GM19468 (cell line): ENCODE measurements around the gene CBFA2T2.
"Not testable (repeated sequence)": the region's sequence is repeated elsewhere in the genome, so short reads cannot be mapped to it uniquely, and the experiment has no call there.

Experiments used
- ATAC-seq: cut with Tn5 transposase; IDR thresholded peaks from one replicate; pipeline ENCODE4 v1.9.1; 2021; ENCODE audit warnings: mild to moderate bottlenecking, moderate library complexity, moderate number of reproducible peaks; ENCODE audit not compliant: unreplicated experiment; ENCODE audit errors: extremely low read depth

Gene CBFA2T2

DNA sequence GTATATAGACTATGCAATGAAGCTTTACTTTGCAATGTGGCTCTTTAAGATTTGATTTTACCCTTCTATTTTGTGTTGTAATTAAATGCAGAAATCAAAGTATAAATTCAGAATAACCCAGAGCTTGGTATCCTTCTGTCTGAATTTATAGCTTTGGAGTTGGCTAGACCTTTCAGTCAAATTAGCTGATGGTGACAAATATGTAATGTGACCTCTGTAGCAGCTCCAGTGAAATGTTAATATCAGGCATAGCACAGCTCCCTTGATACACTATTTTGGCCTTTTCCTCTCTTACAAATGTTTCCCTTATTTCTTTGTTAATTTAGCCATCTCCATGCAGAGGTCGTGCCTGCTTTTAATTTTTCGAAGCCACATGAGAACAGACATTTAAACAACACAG is 11.1 kb downstream of the CBFA2T2 start:
- no peak for ATAC-seq

DNA sequence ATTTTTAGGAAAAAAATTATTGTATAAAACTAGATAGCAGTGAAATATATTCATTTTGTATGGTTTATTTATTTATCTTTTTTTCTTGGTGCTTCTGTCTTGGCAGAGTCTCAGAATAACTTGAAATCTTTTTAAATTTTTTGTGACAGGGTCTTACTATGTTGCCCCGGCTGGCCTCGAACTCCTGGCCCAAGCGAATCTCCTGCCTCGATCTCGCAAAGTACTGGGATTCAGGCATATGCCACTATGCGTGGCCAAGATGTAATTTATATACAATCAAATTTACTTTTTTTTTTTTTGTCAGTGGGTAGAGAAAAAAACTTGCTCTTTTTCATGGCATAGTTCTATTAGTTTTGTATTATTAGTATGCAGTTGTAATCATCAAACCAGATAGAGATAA is 13.7 kb downstream of the CBFA2T2 start:
- ATAC-seq, result no peak

DNA sequence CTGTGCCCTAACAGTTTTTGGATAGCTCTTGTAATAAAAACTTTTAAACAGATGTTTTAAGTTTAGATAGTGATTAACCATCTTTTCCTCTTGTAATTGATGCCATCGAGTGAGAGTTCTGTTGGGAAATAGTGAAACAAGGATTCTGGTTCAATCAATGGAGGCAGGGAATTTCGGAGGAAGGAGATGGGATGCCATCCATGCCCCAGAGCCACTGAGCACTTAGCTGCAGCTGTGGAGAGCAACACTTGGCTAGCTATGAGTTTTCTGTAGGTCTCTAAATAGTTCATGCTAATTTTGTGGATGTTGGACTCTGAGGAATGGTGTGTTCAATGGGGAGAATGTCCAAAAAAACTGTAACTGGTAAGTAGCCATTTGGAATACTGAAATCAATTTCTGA is 16.7 kb downstream of the CBFA2T2 start:
- no peak for ATAC-seq

GRCh38 chr20:33507461-33507860 is 17.6 kb downstream of the CBFA2T2 start:
- ATAC-seq, result no peak

DNA sequence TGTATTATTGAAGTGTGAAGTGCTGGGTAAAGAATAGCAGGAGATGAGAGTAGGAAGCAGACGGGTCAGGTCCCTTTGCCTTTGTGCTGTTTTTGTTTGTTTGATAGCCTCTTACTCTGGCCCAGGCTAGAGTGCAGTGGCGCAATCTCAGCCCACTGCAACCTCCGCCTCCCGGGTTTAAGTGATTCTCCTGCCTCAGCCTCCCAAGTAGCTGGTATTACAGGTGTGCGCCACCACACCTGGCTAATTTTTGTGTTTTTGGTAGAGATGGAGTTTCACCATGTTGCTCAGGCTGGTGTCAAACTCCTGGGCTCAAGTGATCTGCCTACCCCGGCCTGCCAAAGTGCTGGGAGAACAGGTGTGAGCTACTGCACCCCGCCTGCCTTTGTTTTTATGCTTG is 18.1 kb downstream of the CBFA2T2 start:
- not testable (repeated sequence) for ATAC-seq

DNA sequence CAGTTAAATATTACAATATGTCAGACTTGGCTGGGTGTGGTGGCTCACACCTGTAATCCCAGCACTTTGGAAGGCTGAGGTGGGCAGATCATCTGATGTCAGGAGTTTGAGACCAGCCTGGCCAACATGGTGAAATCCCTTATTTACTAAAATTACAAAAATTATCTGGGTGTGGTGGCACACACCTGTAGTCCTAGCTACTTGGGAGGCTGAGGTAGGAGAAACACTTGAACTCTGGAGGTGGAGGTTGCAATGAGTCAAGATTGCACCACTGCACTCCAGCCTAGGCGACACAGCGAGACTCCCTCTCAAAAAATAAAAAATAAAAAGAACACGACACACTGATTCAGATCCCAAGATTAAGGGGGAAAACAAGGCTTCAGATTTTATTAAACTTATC is 19.2 kb downstream of the CBFA2T2 start:
- ATAC-seq, result not testable (repeated sequence)

DNA sequence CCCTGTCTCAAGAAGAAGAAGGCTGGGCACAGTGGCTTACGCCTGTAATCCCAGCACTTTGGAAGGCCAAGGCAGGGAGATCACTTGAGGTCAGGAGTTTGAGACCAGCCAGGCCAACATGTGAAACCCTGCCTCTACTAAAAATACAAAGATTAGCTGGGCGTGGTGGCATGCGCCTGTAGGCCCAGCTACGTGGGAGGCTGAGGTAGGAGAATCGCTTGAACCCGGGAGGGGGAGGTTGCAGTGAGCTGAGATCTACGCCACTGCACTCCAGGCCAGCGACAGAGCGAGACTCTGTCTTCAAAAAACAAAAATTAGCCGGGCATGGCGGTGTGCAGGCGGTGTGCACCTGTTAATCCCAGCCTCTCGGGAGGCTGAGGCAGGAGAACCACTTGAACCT is 22.0 kb downstream of the CBFA2T2 start:
- not testable (repeated sequence) for ATAC-seq

DNA sequence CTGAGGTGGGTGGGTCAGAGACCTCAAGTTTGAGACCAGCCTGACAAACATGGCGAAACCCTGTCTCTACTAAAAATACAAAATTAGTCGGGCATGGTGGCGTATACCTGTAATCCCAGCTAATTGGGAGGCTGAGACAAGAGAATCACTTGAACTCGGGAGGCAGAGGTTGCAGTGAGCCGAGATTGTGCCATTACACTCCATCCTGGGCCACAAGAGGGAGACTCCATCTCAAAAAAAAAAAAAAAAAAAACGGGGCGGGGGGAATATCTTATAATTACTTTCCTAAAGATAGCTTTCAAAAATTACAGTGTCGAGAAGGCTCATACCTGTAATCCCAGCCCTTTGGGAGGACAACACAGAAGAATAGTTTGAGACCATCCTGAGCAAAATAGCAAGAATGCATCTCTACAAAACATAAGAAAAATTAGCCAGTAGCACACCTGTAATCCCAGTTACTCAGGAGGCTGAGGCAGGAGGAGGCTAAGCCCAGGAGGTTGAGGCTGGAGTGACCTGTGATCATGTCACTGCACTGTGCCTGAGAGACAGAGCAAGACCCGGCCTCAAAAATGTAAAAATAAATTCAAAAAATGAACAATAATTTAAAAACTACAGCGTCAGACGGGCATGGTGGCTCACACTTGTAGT is 25.8 kb downstream of the CBFA2T2 start:
- ATAC-seq, result no peak

DNA sequence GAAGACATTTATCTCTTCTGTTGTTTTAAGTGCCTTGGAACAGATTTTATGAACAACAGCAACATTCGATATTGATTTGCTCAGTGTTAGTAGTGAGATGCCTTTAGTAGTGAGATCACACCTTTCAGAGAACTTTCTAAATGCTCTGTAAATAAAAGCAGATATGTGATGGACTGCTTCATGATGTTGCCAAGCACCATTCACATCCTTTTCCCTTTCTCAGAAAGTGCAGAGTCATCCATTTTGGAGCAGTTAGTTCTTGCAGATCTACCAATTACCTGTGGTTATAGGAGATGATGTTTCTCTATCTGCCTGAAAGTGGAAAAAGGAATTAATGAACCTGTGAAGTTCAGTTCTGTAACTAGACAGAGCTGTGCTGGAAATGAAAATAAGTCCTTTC is 27.0 kb downstream of the CBFA2T2 start:
- ATAC-seq, result no peak

DNA sequence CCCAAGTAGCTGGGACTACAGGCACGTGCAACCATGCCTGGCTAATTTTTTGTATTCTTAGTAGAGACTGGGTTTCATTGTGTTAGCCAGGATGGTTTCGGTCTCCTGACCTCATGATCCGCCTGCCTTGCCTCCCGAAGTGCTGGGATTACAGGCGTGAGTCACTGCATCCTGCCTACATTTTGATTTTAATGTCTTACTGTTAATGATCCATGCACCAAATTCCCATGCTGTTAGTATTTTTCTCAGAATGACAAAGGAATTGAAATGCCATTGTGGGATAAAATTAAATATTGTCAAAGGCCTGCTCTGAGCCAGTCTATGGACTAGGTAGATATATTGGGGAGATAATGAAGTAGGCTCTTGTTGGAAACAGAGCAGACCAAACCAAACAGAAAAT is 28.2 kb downstream of the CBFA2T2 start:
- ATAC-seq, result no peak

- ATAC-seq, result no peak
Observed at GRCh38 chr20:33521461-33521860, 31.6 kb downstream of the CBFA2T2 start.

GRCh38 chr20:33522256-33522820 is 32.4 kb downstream of the CBFA2T2 start:
- ATAC-seq, result no peak

DNA sequence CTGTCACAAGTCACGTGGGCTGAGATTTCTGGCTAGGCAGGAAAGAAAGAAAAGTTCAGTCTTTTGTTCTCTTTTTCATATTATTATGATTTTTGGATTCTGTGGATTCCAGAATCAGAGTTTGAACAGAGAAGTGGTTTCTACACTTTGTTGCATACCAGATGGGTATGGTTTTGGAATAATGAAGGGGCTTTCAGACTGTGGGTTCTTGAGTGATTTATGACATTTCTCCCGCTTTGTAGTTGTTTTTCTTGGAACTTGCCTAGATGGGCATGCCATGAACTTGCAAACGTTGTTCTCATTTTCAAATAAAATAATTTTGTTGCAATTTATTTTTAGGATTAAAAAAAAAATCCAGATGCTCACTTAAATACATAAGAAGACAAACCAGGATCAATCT is 34.4 kb downstream of the CBFA2T2 start:
- no peak for ATAC-seq

DNA sequence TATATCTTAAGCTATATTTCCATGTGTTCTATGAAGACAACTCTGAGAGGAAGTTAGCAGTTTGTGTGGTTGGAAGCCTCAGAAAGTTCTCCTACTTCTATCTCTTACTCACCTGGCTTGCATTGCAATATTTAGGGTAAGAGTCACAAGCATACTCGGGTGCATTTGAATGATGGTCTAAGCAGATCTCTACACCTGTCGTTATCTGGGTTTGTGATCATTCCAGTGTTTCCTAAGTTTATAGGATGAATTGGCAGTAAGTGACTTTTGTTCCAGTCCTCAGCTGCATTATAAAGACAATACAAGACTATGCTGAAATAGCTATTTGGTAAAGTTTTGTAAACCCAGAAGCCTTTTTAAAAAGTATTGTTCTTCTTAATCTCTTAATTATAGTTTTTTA is 36.9 kb downstream of the CBFA2T2 start:
- no peak for ATAC-seq

DNA sequence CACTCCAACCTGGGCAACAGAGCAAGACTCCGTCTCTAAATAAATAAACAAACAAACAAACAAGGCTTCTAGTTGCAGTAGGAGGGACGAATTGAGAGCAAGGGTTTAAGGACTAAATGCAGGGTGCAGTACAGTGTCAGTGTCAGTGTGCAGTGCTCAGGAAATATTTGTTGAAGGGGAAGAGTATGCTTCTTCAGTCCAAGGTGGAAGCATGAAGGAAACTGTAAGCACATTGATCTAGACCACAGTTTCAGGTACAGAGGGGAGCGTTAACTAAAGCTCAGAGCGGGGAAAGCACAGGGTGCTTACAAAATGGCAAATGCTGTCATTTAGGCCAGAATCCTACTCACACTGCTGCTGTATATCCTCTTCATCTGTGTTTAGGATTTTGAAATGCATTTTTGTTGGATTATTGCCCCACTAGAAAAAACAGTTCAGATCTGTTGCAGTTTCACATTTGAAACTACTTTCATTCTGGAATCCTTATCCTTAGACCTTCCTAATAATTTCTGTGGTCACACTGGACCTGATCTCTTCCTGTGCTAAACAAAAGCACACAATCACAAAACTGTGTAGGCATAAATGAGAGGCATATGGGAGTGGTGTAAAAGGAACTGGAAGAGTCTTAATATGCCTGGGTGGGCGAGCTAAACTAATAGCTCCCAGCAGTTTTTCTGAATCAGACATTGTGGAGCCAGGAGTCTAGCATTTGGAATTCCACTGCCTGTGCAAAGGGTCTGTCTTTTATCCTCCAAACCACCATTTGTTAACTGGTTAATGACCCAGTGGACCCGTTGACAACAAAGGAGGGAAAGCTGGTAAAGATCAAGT is 41.4 kb downstream of the CBFA2T2 start:
- no peak for ATAC-seq

- no peak for ATAC-seq
Observed at GRCh38 chr20:33531885-33532284, 42.0 kb downstream of the CBFA2T2 start.

DNA sequence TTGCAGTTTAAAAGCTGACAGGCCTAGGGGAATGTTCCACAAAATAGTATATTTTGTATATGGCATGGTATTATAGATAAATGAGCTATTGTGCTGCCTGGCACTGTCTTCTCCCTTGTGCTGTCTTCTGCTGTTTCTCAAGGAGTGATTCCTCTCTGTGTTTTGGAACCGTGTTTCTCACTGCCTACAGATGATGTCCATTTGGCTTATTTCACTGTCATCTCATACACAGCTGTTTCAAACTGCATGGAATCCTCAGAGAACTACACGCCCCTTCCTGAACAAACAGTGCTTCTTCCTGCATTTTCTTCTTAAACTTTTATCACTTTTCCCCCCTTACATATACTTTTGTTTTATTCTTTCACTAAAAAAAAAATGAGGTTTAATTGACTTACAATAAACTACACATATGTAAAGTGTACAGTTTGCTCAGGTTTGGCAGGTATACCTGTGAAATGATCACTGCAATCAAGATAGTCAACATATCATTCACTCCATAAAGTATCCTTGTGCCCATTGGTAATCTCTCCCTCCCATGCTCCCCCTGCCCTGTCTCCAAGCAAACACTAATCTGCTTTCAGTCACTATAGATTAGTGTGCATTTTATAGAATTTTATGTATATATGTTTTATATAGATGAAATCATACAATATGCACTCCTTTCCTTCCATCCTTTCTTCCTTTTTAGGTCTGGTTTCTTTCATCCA is 43.0 kb downstream of the CBFA2T2 start:
- no peak for ATAC-seq

GRCh38 chr20:33535717-33536116 is 45.8 kb downstream of the CBFA2T2 start:
- ATAC-seq, result not testable (repeated sequence)

DNA sequence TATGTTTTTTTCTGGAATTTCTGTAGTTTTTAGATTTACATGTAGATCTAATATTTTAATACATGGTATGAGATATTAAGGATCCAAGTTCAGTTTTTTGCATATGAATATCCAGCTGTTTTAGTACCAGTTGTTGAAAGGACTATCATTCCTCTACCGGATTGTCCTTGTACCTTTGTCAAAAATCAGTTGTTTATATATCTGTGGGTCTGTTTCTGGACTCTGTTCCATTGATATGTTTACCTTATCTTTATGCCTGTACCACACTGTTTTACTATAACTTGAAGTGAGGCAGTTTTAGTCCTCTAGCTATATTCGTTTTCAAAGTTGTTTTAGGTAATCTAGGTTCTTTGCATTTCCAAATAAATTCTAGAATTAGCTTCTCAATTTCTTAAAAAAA is 47.7 kb downstream of the CBFA2T2 start:
- ATAC-seq, result no peak

GRCh38 chr20:33539129-33539528 is 49.2 kb downstream of the CBFA2T2 start:
- ATAC-seq, result no peak

GRCh38 chr20:33540427-33540826 is 50.5 kb downstream of the CBFA2T2 start:
- ATAC-seq, result no peak
